Body of pancreas (tissue), 4 donors: ENCODE data around the gene EMC8. TPM values are rescaled to one million over a fixed set of nuclear protein-coding genes. Genes with fewer than 3 reads are reported as not detected.

Experiments used
- ATAC-seq: fragments of 150-250 bp; one replicate; pipeline ENCODE4 v1.9.1; 2016
- DNase-seq, 4 donors: peaks; one replicate each; pipeline ENCODE4 v3.0.0-alpha.2; 2019
- H3K27ac ChIP-seq, 4 donors: fragments of 200-600 bp; sonication (generic); 1 replicate in 3 of 4; 2 replicates in 1 of 4; pipeline versions ENCODE4 v1.5.1 to v1.6.1; 2016 to 2019; ENCODE audit warnings: mild to moderate bottlenecking in 1 of 4, mixed read lengths in 1 of 4, moderate library complexity in 1 of 4
- H3K27me3 ChIP-seq, 2 donors: fragments of 200-600 bp; sonication (generic); one replicate each; pipeline ENCODE4 v1.6.0; 2016; ENCODE audit warnings: mild to moderate bottlenecking in 1 of 2
- H3K36me3 ChIP-seq, 2 donors: fragments of 200-600 bp; sonication (generic); replicated peaks in 1 of 2; 2 replicates each; pipeline ENCODE4 v1.5.1; 2016; ENCODE audit warnings: low read depth in 2 of 2; ENCODE audit not compliant: insufficient read depth in 1 of 2
- H3K4me1 ChIP-seq: fragments of 200-600 bp; sonication (generic); one replicate; pipeline ENCODE4 v1.6.0; 2016
- H3K4me3 ChIP-seq, 2 donors: fragments of 200-600 bp; sonication (generic); 1 replicate in 1 of 2; 2 replicates in 1 of 2; pipeline ENCODE4 v1.5.1; 2016 to 2019
- H3K9me3 ChIP-seq, 3 donors: fragments of 200-600 bp; sonication (generic); 1 replicate in 2 of 3; 2 replicates in 1 of 3; pipeline ENCODE4 v1.5.1; 2016
- POLR2A ChIP-seq, 3 donors: fragments of 450-650 bp; IDR thresholded peaks; one replicate each; pipeline ENCODE4 v1.6.1; 2016; ENCODE audit warnings: antibody characterized with exemption in 3 of 3, mild to moderate bottlenecking in 2 of 3
- WGBS, 2 donors: methylation state at CpG; one replicate each; pipeline ENCODE4 v1.1.5; 2017; 5-methylcytosine and 5-hydroxymethylcytosine counted together
- intact Hi-C: fragments of 100-400 bp; cut with DNase I; formaldehyde crosslinking; loops from one replicate; pipeline ENCODE4 v1.15.1; 2023
- total RNA-seq, 2 donors: library from RNA; depleted of rRNA; stranded (reverse); fragments of >200 nt; gene quantifications; one replicate each; pipeline ENCODE4 v1.1.0, GENCODE V29; 2016
- TF ChIP-seq, protein P1 (sequence below), 7 experiments: fragments of 450-650 bp in 4 of 7; fragments of 200-600 bp in 3 of 7; sonication (generic) in 3 of 7; IDR thresholded peaks; one replicate each; pipeline ENCODE4 v1.5.1; 2016 to 2019; ENCODE audit warnings: antibody characterized with exemption in 7 of 7

EMC8 gene
- total RNA-seq, 2 donors from 2014 or later, result 16.3 to 30.7 TPM

DNA sequence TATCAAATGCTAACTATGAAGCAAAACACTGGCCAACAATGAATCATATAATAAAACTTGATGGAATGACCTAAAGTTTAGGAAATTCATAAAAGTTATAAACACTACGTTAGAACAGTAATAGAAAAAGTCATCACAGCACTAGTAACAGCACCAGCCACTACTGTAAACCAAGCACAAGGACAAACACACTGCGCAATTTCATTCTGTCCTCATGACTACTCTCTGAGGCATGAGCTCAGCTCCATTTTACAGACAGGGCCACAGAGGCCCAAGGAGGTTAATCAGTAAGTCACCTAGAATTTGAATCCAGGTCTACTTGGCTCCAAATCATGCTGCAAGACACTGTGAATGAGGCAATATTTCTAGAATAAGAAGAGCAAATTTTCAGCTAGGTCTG, 13.4 kb downstream of the EMC8 start:
- no peak overlapping the region for H3K27ac ChIP-seq
- TF ChIP-seq, protein P1, sequence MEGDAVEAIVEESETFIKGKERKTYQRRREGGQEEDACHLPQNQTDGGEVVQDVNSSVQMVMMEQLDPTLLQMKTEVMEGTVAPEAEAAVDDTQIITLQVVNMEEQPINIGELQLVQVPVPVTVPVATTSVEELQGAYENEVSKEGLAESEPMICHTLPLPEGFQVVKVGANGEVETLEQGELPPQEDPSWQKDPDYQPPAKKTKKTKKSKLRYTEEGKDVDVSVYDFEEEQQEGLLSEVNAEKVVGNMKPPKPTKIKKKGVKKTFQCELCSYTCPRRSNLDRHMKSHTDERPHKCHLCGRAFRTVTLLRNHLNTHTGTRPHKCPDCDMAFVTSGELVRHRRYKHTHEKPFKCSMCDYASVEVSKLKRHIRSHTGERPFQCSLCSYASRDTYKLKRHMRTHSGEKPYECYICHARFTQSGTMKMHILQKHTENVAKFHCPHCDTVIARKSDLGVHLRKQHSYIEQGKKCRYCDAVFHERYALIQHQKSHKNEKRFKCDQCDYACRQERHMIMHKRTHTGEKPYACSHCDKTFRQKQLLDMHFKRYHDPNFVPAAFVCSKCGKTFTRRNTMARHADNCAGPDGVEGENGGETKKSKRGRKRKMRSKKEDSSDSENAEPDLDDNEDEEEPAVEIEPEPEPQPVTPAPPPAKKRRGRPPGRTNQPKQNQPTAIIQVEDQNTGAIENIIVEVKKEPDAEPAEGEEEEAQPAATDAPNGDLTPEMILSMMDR (IDR thresholded peaks at IDR 0.05), result no peak
- TF ChIP-seq POLR2A (IDR thresholded peaks at IDR 0.05), result no peak
- 96 to 98% methylated on average over 2 of the region's 2 CpGs for WGBS, 2 donors

DNA sequence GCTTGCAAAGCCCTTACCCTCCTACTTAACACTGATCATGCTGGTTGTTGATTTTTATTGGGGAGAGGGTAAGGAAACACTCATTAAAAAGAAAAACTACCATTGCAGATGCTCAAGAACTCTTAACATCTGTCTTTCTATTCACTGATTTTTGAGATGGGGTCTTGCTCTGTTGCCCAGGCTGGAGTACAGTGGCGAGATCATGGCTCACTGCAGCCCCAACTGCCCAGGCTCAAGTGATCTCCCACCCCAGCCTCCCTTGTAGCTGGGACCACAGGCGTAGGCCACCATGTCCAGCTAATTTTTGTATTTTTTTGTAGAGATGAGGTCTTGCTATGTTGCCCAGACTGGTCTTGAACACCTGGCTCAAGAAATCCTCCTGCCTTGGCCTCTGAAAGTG, 14.5 kb downstream of the EMC8 start:
- Histone ChIP-seq H3K27ac (no peak overlapping the region), H3K27me3 (no peaks in the 10 kb centered on the region), H3K9me3 (no peaks in the 10 kb centered on the region), H3K4me1 (peaks cover 11% of the 10 kb centered on the region), H3K36me3 (peaks cover 0 to 8% of the 10 kb centered on the region in 2 donors), H3K4me3 (no peak overlapping the region)
- TF ChIP-seq POLR2A (IDR thresholded peaks at IDR 0.05), result no peak
- TF ChIP-seq, protein P1 (IDR thresholded peaks at IDR 0.05), result no peak
- 90 to 92% methylated on average over 2 of the region's 2 CpGs for WGBS, 2 donors
- ATAC-seq, result no peak
- intact Hi-C loops, result no loop called here
- DNase-seq, result no peak

More for the DNA sequence above, 13.4 kb downstream of the EMC8 start:
- Histone ChIP-seq H3K4me1 (peaks cover 11% of the 10 kb centered on the region), H3K4me3 (no peak overlapping the region), H3K9me3 (no peaks in the 10 kb centered on the region), H3K27me3 (no peaks in the 10 kb centered on the region), H3K36me3 (no peaks in the 10 kb centered on the region)
- DNase-seq (no peak), ATAC-seq (no peak)
- intact Hi-C loops, result no loop called here

- WGBS, 2 donors, result 95 to 96% methylated on average over 7 to 8 of the region's 8 CpGs
- Histone ChIP-seq H3K9me3 (no peaks in the 10 kb centered on the region), H3K4me3 (no peak overlapping the region), H3K36me3 (peaks cover 0 to 13% of the 10 kb centered on the region in 2 donors), H3K27me3 (no peaks in the 10 kb centered on the region), H3K4me1 (peaks cover 11% of the 10 kb centered on the region), H3K27ac (no peak overlapping the region)
- no peak for TF ChIP-seq POLR2A (IDR thresholded peaks at IDR 0.05)
- TF ChIP-seq, protein P1 (IDR thresholded peaks at IDR 0.05), result no peak
- intact Hi-C loops, result no loop called here
- ATAC-seq, result no peak
- DNase-seq, result no peak
Observed at GRCh38 chr16:85783441-85783840, 15.9 kb downstream of the EMC8 start.

DNA sequence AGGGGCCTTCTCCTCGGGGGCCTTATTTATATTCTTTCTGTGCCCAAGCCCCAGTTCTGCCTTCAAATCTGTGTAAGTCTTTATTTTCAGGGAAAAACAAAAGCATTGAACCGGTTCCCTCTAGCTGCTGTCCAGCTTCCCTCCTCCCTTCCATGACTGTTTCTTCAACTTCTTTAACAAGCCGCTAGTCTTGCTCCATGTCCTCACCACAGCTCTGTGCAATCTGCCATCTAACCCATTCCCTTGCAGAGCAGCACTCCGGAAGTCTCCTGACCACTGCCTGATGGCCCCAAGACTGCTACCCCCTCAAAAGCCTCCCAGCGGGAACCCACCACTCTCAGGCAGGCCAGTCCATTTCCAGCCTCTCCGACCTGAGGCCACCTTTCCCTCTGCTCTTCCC, 16.9 kb downstream of the EMC8 start:
- Histone ChIP-seq H3K9me3 (no peaks in the 10 kb centered on the region), H3K4me1 (peaks cover 11% of the 10 kb centered on the region), H3K4me3 (no peak overlapping the region), H3K27me3 (no peaks in the 10 kb centered on the region), H3K36me3 (peaks cover 0 to 16% of the 10 kb centered on the region in 2 donors), H3K27ac (no peak overlapping the region)
- ATAC-seq (no peak), DNase-seq (no peak)
- 67 to 75% methylated on average over 6 of the region's 6 CpGs for WGBS, 2 donors
- intact Hi-C loops, result no loop called here
- no peak for TF ChIP-seq POLR2A (IDR thresholded peaks at IDR 0.05)
- TF ChIP-seq, protein P1 (IDR thresholded peaks at IDR 0.05), result no peak

- ATAC-seq, result peak; percentile 78
- intact Hi-C loops, result no loop called here
- 24 to 37% methylated on average over 5 to 16 of the region's 16 CpGs for whole genome bisulfite sequencing, 2 donors
- no peak overlapping the region for H3K4me3 ChIP-seq
- TF ChIP-seq POLR2A (IDR thresholded peaks at IDR 0.05), result no peak
- TF ChIP-seq, protein P1 (IDR thresholded peaks at IDR 0.05), result no peak
- H3K4me1 ChIP-seq, result peaks cover 11% of the 10 kb centered on the region
- peak; percentile 74 to 88 (median 80) for DNase-seq
- H3K27me3 ChIP-seq, result no peaks in the 10 kb centered on the region
- H3K36me3 ChIP-seq, result peaks cover 0 to 16% of the 10 kb centered on the region in 2 donors
- H3K9me3 ChIP-seq, result no peaks in the 10 kb centered on the region
- H3K27ac ChIP-seq, result no peak overlapping the region
Observed at GRCh38 chr16:85781695-85782370, 17.5 kb downstream of the EMC8 start.
